ENCODE results near the gene CAMK1D.

- TF ChIP-seq CTCF (IDR thresholded peaks at IDR 0.05; ENCODE audit: low read length) (no peak), EZH2 (optimal IDR thresholded peaks at IDR 0.05; ENCODE audit: low read depth, low read length) (no peak)
Observed at GRCh38 chr10:12387561-12388210, 38.3 kb downstream of the CAMK1D start.
